Glomerular visceral epithelial cell (primary cell): ENCODE results near the gene SIPA1L3.

ENCODE experiments used
- DNase-seq: peaks from one replicate; pipeline ENCODE4 v3.0.0-alpha.2; 2016; ENCODE audit errors: extremely low spot score

The SIPA1L3 gene

GRCh38 chr19:38114651-38115050 lies 207.6 kb downstream of the SIPA1L3 start:
- DNase-seq = no peak

GRCh38 chr19:38115271-38115802 lies 208.3 kb downstream of the SIPA1L3 start:
- no peak for DNase-seq

GRCh38 chr19:38118176-38118575 lies 211.2 kb downstream of the SIPA1L3 start:
- no peak for DNase-seq

GRCh38 chr19:38120471-38121025 lies 213.5 kb downstream of the SIPA1L3 start:
- no peak for DNase-seq

- no peak for DNase-seq
These were observed 215.5 kb downstream of the SIPA1L3 start for GRCh38 chr19:38122402-38123093.

GRCh38 chr19:38125238-38125637 lies 218.2 kb downstream of the SIPA1L3 start:
- no peak for DNase-seq

- no peak for DNase-seq
These were observed 223.4 kb downstream of the SIPA1L3 start for GRCh38 chr19:38130399-38130798.

GRCh38 chr19:38132781-38133180 lies 225.8 kb downstream of the SIPA1L3 start:
- DNase-seq = no peak

- DNase-seq = no peak
These were observed 226.3 kb downstream of the SIPA1L3 start for GRCh38 chr19:38133319-38133718.

GRCh38 chr19:38134540-38135149 lies 227.6 kb downstream of the SIPA1L3 start:
- peak; percentile 40 for DNase-seq

GRCh38 chr19:38135150-38135998 lies 228.4 kb downstream of the SIPA1L3 start:
- no peak for DNase-seq

- no peak for DNase-seq
These were observed 232.1 kb downstream of the SIPA1L3 start for GRCh38 chr19:38139122-38139521.

GRCh38 chr19:38141108-38141507 lies 234.1 kb downstream of the SIPA1L3 start:
- no peak for DNase-seq

- peak; percentile 51 for DNase-seq
These were observed 235.4 kb downstream of the SIPA1L3 start for GRCh38 chr19:38142176-38143035.

GRCh38 chr19:38143847-38144246 lies 236.8 kb downstream of the SIPA1L3 start:
- DNase-seq = no peak

- no peak for DNase-seq
These were observed 237.7 kb downstream of the SIPA1L3 start for GRCh38 chr19:38144667-38145066.

- no peak for DNase-seq
These were observed 238.6 kb downstream of the SIPA1L3 start for GRCh38 chr19:38145623-38146022.

- DNase-seq = no peak
These were observed 241.3 kb downstream of the SIPA1L3 start for GRCh38 chr19:38148337-38148736.

GRCh38 chr19:38149661-38150061 lies 242.7 kb downstream of the SIPA1L3 start:
- DNase-seq = no peak

- DNase-seq = no peak
These were observed 244.2 kb downstream of the SIPA1L3 start for GRCh38 chr19:38151242-38151641.
